Caco-2 (cell line): ENCODE data around the gene CTU1. TPM values are rescaled to one million over a fixed set of nuclear protein-coding genes. Genes with fewer than 3 reads are reported as not detected.

Experiments used
- BruUV-seq: library from RNA; stranded (reverse); fragments of 400-500 nt; replicated peaks from 2 replicates; lab custom pipeline; 2021; lab: Mats Ljungman, UMichigan
- CTCF ChIA-PET: fragments of 300-600 bp; sonication (Branson Sonifier 250); formaldehyde crosslinking; loops from one replicate; lab custom pipeline; 2022; ENCODE audit warnings: antibody characterized with exemption; lab: Charles Lee
- POLR2A ChIA-PET: fragments of 300-600 bp; sonication (Branson Sonifier 250); formaldehyde crosslinking; loops from one replicate; lab custom pipeline; 2022; ENCODE audit warnings: antibody characterized with exemption; lab: Charles Lee
- DNase-seq, 2 experiments: peaks; one replicate each; pipeline versions ENCODE4 v3.0.0 to v3.0.0-alpha.2; 2020 to 2022
- H3K27me3 ChIP-seq: replicated peaks from 2 replicates; pipeline ENCODE4 v1.6.0; 2011; ENCODE audit warnings: low read length; ENCODE audit not compliant: control insufficient read depth, insufficient read depth
- H3K36me3 ChIP-seq: 2 replicates; pipeline ENCODE4 v1.5.1; 2011; ENCODE audit warnings: low read length; ENCODE audit not compliant: control insufficient read depth, insufficient read depth
- H3K4me1 ChIP-seq: fragments of 250-450 bp; sonication (Bioruptor Pico); 2 replicates; pipeline ENCODE4 v1.5.1; 2020; ENCODE audit warnings: mild to moderate bottlenecking
- H3K4me3 ChIP-seq: 2 replicates; pipeline ENCODE4 v1.5.1; 2011; ENCODE audit warnings: low read depth, mild to moderate bottlenecking, control low read depth, low read length
- H3K9me3 ChIP-seq: fragments of 250-450 bp; sonication (Bioruptor Pico); 2 replicates; pipeline ENCODE4 v1.5.1; 2020; ENCODE audit warnings: mild to moderate bottlenecking, moderate library complexity
- H3K27ac Mint-ChIP-seq: one replicate; pipeline ENCODE4 v1.8.0; 2022; ENCODE audit warnings: mixed read lengths; ENCODE audit not compliant: unreplicated experiment
- H3K27me3 Mint-ChIP-seq: one replicate; pipeline ENCODE4 v1.8.0; 2022; ENCODE audit warnings: mixed read lengths; ENCODE audit not compliant: insufficient read depth, unreplicated experiment
- H3K36me3 Mint-ChIP-seq: one replicate; pipeline ENCODE4 v1.8.0; 2022; ENCODE audit warnings: mild to moderate bottlenecking, mixed read lengths; ENCODE audit not compliant: insufficient read depth, unreplicated experiment
- H3K4me1 Mint-ChIP-seq: one replicate; pipeline ENCODE4 v1.8.0; 2022; ENCODE audit warnings: low read depth, mixed read lengths; ENCODE audit not compliant: unreplicated experiment
- H3K4me3 Mint-ChIP-seq: one replicate; pipeline ENCODE4 v1.8.0; 2022; ENCODE audit warnings: mild to moderate bottlenecking, moderate library complexity, mixed read lengths; ENCODE audit not compliant: unreplicated experiment
- H3K9me3 Mint-ChIP-seq: one replicate; pipeline ENCODE4 v1.8.0; 2022; ENCODE audit warnings: mixed read lengths; ENCODE audit not compliant: unreplicated experiment
- CTCF ChIP-seq, 2 experiments: fragments of 200-600 bp in 1 of 2; IDR thresholded peaks; 1 replicate in 1 of 2; 2 replicates in 1 of 2; pipeline versions ENCODE4 v1.5.1 to v1.8.0; 2011 to 2022; ENCODE audit warnings: antibody characterized with exemption in 1 of 2, control low read depth in 1 of 2, inconsistent platforms in 1 of 2, low read depth in 1 of 2, low read length in 1 of 2, mild to moderate bottlenecking in 1 of 2, moderate library complexity in 1 of 2; ENCODE audit not compliant: insufficient read depth in 1 of 2, severe bottlenecking in 1 of 2, unreplicated experiment in 1 of 2
- intact Hi-C: fragments of 100-400 bp; cut with micrococcal nuclease; formaldehyde crosslinking; loops from one replicate; pipeline ENCODE4 v1.10.0; 2022; ENCODE audit not compliant: unreplicated experiment
- total RNA-seq: library from RNA; stranded (reverse); gene quantifications from 2 replicates; pipeline ENCODE4 v1.2.3, GENCODE V29; 2022

Gene CTU1
- total RNA-seq, 1 experiment from 2014 or later = 8.1 TPM

GRCh38 chr19:51083783-51084182 lies 24.4 kb downstream of the CTU1 start:
- no TSS peak for BruUV-seq
- Histone ChIP-seq H3K4me1 (no peaks in the 10 kb centered on the region), H3K36me3 (no peaks in the 10 kb centered on the region), H3K9me3 (no peaks in the 10 kb centered on the region), H3K27me3 (no peaks in the 10 kb centered on the region), H3K4me3 (no peak overlapping the region)
- Mint-ChIP-seq H3K4me1 (no peaks in the 10 kb centered on the region), H3K36me3 (no peaks in the 10 kb centered on the region), H3K9me3 (no peaks in the 10 kb centered on the region), H3K27ac (no peak overlapping the region), H3K4me3 (no peak overlapping the region), H3K27me3 (peaks cover 17% of the 10 kb centered on the region)
- DNase-seq = no peak
- CTCF ChIA-PET = no interaction called here
- intact Hi-C loops = no loop called here
- no peak for TF ChIP-seq CTCF (IDR thresholded peaks at IDR 0.05; ENCODE audit: insufficient read depth in 1 of 2, low read depth in 1 of 2, low read length in 1 of 2, severe bottlenecking in 1 of 2, unreplicated experiment in 1 of 2)
- POLR2A ChIA-PET = no interaction called here

GRCh38 chr19:51083181-51083580 lies 25.0 kb downstream of the CTU1 start:
- CTCF ChIA-PET = no interaction called here
- POLR2A ChIA-PET = no interaction called here

GRCh38 chr19:51082611-51083010 lies 25.6 kb downstream of the CTU1 start, which contains the start of gene KLK14:
TSS of gene KLK14 (minus strand) at chr19:51082887. CDS start at chr19:51082614, 273 bp downstream.
- no peaks in the 10 kb centered on the region for H3K4me1 ChIP-seq
- no peaks in the 10 kb centered on the region for H3K36me3 Mint-ChIP-seq
- H3K9me3 ChIP-seq = no peaks in the 10 kb centered on the region
- no TSS peak for BruUV-seq
- H3K27ac Mint-ChIP-seq = no peak within 1 kb of the TSS
- no peak within 1 kb of the TSS for H3K4me3 Mint-ChIP-seq
- DNase-seq = no peak
- ChIA-PET CTCF (no interaction called here), POLR2A (no interaction called here)
- intact Hi-C loops = no loop called here
- H3K9me3 Mint-ChIP-seq = no peaks in the 10 kb centered on the region
- H3K27me3 Mint-ChIP-seq = peaks cover 23% of the 10 kb centered on the region
- H3K36me3 ChIP-seq = no peaks in the 10 kb centered on the region
- H3K4me1 Mint-ChIP-seq = no peaks in the 10 kb centered on the region
- no peak within 1 kb of the TSS for H3K4me3 ChIP-seq
- H3K27me3 ChIP-seq = no peaks in the 10 kb centered on the region
- TF ChIP-seq CTCF (IDR thresholded peaks at IDR 0.05; ENCODE audit: insufficient read depth in 1 of 2, low read depth in 1 of 2, low read length in 1 of 2, severe bottlenecking in 1 of 2, unreplicated experiment in 1 of 2) = no peak

More at GRCh38 chr19:51083181-51083580, 25.0 kb downstream of the CTU1 start:
- Mint-ChIP-seq H3K27me3 (peaks cover 22% of the 10 kb centered on the region), H3K27ac (no peak overlapping the region), H3K4me3 (no peak overlapping the region), H3K4me1 (no peaks in the 10 kb centered on the region), H3K9me3 (no peaks in the 10 kb centered on the region), H3K36me3 (no peaks in the 10 kb centered on the region)
- Histone ChIP-seq H3K4me3 (no peak overlapping the region), H3K36me3 (no peaks in the 10 kb centered on the region), H3K27me3 (no peaks in the 10 kb centered on the region), H3K9me3 (no peaks in the 10 kb centered on the region), H3K4me1 (no peaks in the 10 kb centered on the region)
- no TSS peak for BruUV-seq
- no peak for TF ChIP-seq CTCF (IDR thresholded peaks at IDR 0.05; ENCODE audit: insufficient read depth in 1 of 2, low read depth in 1 of 2, low read length in 1 of 2, severe bottlenecking in 1 of 2, unreplicated experiment in 1 of 2)
- intact Hi-C loops = no loop called here
- DNase-seq = no peak
